IPS-18a (cell line): ENCODE measurements around the gene RUFY3.
"Not testable (repeated sequence)": the region's sequence is repeated elsewhere in the genome, so short reads cannot be mapped to it uniquely, and the experiment has no call there.

ENCODE experiments used
- H3K27ac ChIP-seq: one replicate; pipeline ENCODE4 v1.5.1; 2013; ENCODE audit warnings: low read length
- H3K27me3 ChIP-seq: one replicate; pipeline ENCODE4 v1.6.1; 2013; ENCODE audit warnings: mild to moderate bottlenecking, low read length; ENCODE audit not compliant: control insufficient read depth, insufficient read depth
- H3K36me3 ChIP-seq: one replicate; pipeline ENCODE4 v1.6.1; 2013; ENCODE audit warnings: low read depth, low read length; ENCODE audit not compliant: control insufficient read depth
- H3K4me1 ChIP-seq: one replicate; pipeline ENCODE4 v1.6.1; 2013; ENCODE audit warnings: low read depth, low read length; ENCODE audit not compliant: control insufficient read depth
- H3K4me3 ChIP-seq: one replicate; pipeline ENCODE4 v1.5.1; 2013; ENCODE audit warnings: low read length
- H3K9ac ChIP-seq: one replicate; pipeline ENCODE4 v1.6.1; 2013; ENCODE audit warnings: mild to moderate bottlenecking, low read length, moderate library complexity
- H3K9me3 ChIP-seq: one replicate; pipeline ENCODE4 v1.6.1; 2013; ENCODE audit warnings: low read depth, low read length; ENCODE audit not compliant: control insufficient read depth

The RUFY3 gene

DNA sequence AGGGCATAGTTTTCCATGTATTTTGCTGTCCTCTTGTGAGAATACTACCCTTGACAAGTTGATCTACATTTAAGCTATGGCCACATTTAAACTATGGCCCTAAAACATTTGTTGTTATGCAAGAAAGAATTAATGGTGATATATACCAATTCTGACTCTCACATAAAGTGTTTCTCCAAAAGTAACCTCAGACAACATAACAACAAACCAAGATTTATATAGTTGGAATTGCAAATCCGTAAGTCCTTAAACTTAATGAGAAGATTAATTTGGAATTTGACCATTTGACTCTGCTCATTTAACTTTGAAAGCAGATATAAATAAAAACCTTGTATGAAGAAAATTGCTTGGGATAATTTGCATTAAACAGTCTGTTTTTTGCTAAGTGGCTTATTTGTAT lies 38.9 kb downstream of the RUFY3 start:
- Histone ChIP-seq H3K4me3 (no peak overlapping the region), H3K4me1 (no peaks in the 10 kb centered on the region), H3K27ac (no peak overlapping the region), H3K36me3 (peaks cover 7% of the 10 kb centered on the region), H3K9ac (no peak overlapping the region), H3K27me3 (no peaks in the 10 kb centered on the region), H3K9me3 (no peaks in the 10 kb centered on the region)

DNA sequence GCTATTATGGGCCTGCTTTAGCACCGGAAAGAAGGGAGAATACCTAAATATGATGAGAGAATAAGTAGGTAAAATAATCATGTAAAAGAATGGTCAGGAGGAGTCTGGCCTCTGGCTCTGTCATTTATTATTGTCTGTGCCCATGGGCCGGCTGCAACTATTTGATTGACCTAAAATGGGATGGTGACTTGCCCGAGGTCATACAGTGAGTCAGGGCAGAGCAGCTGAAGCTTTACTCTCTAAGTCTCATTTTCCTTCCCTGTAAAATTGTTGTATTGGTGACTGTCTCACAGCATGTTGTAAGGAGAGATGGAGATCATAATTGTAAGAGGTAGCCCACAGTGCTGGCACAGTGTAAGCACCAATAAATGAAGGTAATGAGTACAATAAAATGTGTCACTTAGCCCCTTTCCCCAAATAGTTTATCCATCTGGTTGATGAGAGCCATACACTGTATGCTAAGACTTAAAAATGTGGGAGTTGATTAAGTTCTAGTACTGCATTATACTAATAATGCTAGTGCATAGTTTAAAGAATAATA lies 39.6 kb downstream of the RUFY3 start:
- Histone ChIP-seq H3K9ac (no peak overlapping the region), H3K4me3 (no peak overlapping the region), H3K36me3 (peaks cover 7% of the 10 kb centered on the region), H3K27ac (no peak overlapping the region), H3K27me3 (no peaks in the 10 kb centered on the region), H3K4me1 (no peaks in the 10 kb centered on the region), H3K9me3 (no peaks in the 10 kb centered on the region)

GRCh38 chr4:70765368-70765767 lies 43.6 kb downstream of the RUFY3 start:
- no peaks in the 10 kb centered on the region for H3K27me3 ChIP-seq
- H3K27ac ChIP-seq = no peak overlapping the region
- no peaks in the 10 kb centered on the region for H3K4me1 ChIP-seq
- no peak overlapping the region for H3K4me3 ChIP-seq
- no peak overlapping the region for H3K9ac ChIP-seq
- peaks cover 7% of the 10 kb centered on the region for H3K36me3 ChIP-seq
- H3K9me3 ChIP-seq = no peaks in the 10 kb centered on the region

DNA sequence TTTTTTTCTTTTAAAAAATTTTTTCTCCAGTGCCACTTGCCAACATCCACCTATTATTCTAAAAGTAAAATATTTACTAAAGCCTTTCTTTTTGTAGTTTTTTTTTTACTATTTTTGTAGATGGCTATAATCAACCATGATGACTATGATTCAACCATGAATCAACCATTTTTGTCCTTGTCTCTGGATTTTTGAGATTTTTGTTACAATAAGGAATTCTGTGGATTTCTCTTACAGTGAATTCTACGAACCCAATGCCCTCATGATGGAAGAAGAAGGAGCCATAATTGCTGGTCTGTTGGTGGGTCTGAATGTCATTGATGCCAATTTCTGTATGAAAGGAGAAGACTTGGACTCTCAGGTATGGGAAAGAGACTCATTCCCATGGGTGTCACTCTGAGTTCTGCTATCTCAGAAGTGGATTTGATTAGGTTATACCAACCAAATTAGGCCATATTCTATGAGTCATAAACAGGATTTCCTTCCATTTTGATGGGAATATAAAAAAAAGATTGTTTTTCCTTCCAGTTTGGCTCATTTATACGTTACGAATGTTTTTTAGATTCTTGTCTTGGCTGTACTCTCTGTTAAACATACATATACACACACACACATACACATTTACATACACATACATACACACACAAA lies 46.7 kb downstream of the RUFY3 start:
- Histone ChIP-seq H3K27ac (no peak overlapping the region), H3K4me3 (no peak overlapping the region), H3K36me3 (peaks cover 8% of the 10 kb centered on the region), H3K9me3 (no peaks in the 10 kb centered on the region), H3K4me1 (no peaks in the 10 kb centered on the region), H3K27me3 (no peaks in the 10 kb centered on the region), H3K9ac (no peak overlapping the region)

DNA sequence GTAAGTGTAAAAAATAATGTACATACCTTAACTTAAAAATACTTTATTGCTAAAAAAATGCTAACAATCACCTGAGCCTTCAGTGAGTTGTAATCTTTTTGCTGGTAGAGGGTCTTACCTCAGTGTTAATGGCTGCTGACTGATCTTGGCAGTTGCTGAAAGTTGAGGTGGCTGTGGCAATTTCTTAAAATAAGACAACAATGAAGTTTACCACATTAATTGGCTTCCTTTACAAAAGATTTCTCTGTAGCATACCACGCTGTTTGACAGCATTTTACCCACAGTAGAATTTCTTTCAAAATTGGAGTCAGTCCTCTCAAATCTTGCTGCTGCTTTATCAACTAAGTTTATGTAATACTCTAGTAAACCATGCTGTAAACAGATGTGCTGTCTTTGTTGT lies 47.6 kb downstream of the RUFY3 start:
- H3K36me3 ChIP-seq, H3K27me3 ChIP-seq, H3K4me3 ChIP-seq, H3K27ac ChIP-seq, H3K4me1 ChIP-seq, H3K9ac ChIP-seq, H3K9me3 ChIP-seq: not testable (repeated sequence)

- Histone ChIP-seq H3K9me3 (no peaks in the 10 kb centered on the region), H3K27ac (no peak overlapping the region), H3K27me3 (no peaks in the 10 kb centered on the region), H3K36me3 (peaks cover 4% of the 10 kb centered on the region), H3K4me1 (no peaks in the 10 kb centered on the region), H3K9ac (no peak overlapping the region), H3K4me3 (no peak overlapping the region)
Observed at GRCh38 chr4:70772929-70773555, 51.3 kb downstream of the RUFY3 start.

GRCh38 chr4:70778888-70779422 lies 57.2 kb downstream of the RUFY3 start:
- H3K27ac ChIP-seq = no peak overlapping the region
- H3K4me3 ChIP-seq = no peak overlapping the region
- H3K36me3 ChIP-seq = peaks cover 4% of the 10 kb centered on the region
- H3K9me3 ChIP-seq = no peaks in the 10 kb centered on the region
- no peak overlapping the region for H3K9ac ChIP-seq
- no peaks in the 10 kb centered on the region for H3K27me3 ChIP-seq
- no peaks in the 10 kb centered on the region for H3K4me1 ChIP-seq

DNA sequence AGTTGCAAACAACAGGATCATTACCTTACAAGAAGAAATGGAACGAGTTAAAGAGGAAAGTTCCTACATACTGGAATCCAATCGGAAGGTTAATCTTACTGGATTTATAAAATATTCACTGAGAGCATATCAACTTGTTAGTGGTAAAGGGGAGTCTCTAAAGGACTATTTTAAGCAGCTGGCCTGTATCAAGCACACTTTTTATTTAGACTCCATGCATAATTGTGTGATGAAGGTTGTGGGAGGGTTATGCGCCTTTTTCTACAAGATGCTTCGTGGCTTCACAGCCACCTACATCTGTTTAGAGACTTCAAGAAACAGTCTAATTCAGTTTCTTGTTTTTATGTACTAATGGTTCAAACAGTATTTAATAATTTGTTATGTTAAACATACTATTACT lies 61.3 kb downstream of the RUFY3 start:
- Histone ChIP-seq H3K9me3 (no peaks in the 10 kb centered on the region), H3K27me3 (no peaks in the 10 kb centered on the region), H3K27ac (no peak overlapping the region), H3K4me3 (no peak overlapping the region), H3K4me1 (no peaks in the 10 kb centered on the region), H3K36me3 (peaks cover 14% of the 10 kb centered on the region), H3K9ac (no peak overlapping the region)

DNA sequence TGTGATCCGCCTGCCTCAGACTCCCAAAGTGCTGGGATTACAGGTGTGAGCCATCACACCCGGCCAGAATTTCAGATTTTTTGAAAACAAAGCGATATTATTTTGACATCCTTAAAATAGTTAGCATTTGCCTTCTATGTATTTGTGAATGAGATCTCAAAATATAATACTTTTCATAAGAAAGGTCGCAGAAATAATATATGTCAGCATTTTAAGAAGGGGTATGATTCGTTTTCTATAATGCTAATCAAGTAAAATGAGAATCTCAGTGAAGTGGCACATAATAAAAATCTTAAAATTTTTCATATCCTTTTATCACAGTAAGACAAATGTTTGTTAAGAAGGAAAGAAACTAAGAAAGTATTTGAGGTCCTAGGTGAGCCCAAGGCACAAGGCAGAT lies 65.7 kb downstream of the RUFY3 start:
- peaks cover 31% of the 10 kb centered on the region for H3K36me3 ChIP-seq
- no peaks in the 10 kb centered on the region for H3K27me3 ChIP-seq
- no peaks in the 10 kb centered on the region for H3K9me3 ChIP-seq
- no peak overlapping the region for H3K4me3 ChIP-seq
- H3K9ac ChIP-seq = no peak overlapping the region
- no peaks in the 10 kb centered on the region for H3K4me1 ChIP-seq
- H3K27ac ChIP-seq = no peak overlapping the region

- Histone ChIP-seq H3K27ac (no peak overlapping the region), H3K9me3 (no peaks in the 10 kb centered on the region), H3K27me3 (no peaks in the 10 kb centered on the region), H3K36me3 (peaks cover 33% of the 10 kb centered on the region), H3K4me3 (no peak overlapping the region), H3K4me1 (no peaks in the 10 kb centered on the region), H3K9ac (no peak overlapping the region)
Observed at GRCh38 chr4:70788733-70789132, 67.0 kb downstream of the RUFY3 start.

DNA sequence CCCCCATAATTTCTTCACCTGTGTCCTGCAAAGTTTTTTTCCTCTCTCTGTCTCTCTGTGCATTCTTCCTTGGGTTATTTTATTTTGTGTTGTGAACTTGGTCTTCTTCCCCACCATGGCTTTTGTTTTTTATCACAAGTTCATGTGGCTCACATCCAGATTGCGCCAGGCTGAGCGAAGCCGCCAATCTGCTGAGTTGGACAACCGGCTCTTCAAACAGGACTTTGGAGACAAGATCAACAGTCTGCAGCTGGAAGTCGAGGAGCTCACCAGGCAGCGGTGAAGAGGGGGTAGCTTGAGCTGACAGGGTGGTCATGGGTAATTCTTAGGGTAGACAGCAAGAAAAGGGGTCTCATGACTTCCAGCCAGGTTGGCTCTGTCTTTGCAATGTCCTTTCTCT lies 71.9 kb downstream of the RUFY3 start:
- H3K36me3 ChIP-seq = peaks cover 21% of the 10 kb centered on the region

More for the DNA sequence above, 71.9 kb downstream of the RUFY3 start:
- no peaks in the 10 kb centered on the region for H3K27me3 ChIP-seq
- H3K27ac ChIP-seq = no peak overlapping the region
- no peaks in the 10 kb centered on the region for H3K4me1 ChIP-seq
- H3K4me3 ChIP-seq = no peak overlapping the region
- no peaks in the 10 kb centered on the region for H3K9me3 ChIP-seq
- H3K9ac ChIP-seq = no peak overlapping the region
